ENCODE data around the gene INCENP.
A peak's percentile ranks its signal among the peaks of the same experiment; 100 is the strongest.

INCENP gene

DNA sequence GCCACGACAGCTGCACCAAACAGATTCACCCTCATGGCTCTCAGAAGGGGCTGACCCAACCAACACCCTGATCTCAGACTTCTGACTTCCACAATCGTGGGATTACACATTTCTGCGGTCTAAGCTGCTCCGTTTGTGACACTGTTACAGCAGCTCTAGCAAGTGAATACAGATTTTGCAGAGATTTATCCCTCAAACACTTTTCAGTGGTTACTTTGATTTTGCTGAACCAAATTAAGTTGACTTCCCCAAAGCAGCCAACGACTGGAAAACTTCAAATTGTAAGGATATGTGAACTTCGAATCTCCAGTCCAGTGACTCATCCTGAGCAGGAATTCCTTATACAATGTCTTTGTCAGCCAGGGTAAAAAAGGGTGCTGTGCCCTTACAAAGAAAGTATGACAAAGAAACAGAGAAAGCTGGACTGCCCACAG is 14.8 kb upstream of the INCENP start:
- H3K4me3 ChIP-seq (replicated peaks; ENCODE audit: low read depth, low read length), result no peak overlapping the region
- peak; percentile 64 for DNase-seq (ENCODE audit: low read depth)
- TF ChIP-seq, protein P1, sequence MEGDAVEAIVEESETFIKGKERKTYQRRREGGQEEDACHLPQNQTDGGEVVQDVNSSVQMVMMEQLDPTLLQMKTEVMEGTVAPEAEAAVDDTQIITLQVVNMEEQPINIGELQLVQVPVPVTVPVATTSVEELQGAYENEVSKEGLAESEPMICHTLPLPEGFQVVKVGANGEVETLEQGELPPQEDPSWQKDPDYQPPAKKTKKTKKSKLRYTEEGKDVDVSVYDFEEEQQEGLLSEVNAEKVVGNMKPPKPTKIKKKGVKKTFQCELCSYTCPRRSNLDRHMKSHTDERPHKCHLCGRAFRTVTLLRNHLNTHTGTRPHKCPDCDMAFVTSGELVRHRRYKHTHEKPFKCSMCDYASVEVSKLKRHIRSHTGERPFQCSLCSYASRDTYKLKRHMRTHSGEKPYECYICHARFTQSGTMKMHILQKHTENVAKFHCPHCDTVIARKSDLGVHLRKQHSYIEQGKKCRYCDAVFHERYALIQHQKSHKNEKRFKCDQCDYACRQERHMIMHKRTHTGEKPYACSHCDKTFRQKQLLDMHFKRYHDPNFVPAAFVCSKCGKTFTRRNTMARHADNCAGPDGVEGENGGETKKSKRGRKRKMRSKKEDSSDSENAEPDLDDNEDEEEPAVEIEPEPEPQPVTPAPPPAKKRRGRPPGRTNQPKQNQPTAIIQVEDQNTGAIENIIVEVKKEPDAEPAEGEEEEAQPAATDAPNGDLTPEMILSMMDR (IDR thresholded peaks at IDR 0.05; ENCODE audit: low read length, missing control alignments), result no peak

DNA sequence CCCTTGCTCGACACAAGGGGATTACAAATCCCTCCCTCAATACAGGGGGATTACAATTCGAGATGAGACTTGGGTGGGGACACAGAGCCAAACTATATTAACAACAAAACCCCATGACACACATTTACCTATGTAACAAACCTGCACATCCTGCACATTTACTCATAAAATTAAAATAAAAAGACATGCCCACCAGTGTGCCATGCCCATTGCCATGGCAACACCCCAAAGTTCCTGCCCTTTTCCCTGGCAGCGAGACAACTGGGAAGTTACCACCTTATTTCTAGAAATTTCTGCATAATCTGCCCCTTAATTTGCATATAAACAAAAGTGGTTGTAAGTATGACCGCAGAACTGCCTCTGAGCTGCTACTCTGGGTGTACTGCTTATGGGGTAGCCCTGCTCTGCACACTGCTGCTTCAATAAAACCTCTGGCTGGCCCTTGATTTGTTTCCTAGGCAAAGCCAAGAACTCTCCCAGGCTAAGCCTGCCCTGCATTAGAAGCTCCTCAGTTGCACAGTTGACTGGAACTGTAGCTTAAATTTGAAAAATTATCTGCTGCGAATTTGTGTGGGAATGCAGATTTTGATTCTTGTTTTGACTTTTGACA is 8.6 kb upstream of the INCENP start:
- no peak overlapping the region for H3K4me3 ChIP-seq (replicated peaks; ENCODE audit: low read depth, low read length)
- TF ChIP-seq, protein P1 (IDR thresholded peaks at IDR 0.05; ENCODE audit: low read length, missing control alignments), result no peak

DNA sequence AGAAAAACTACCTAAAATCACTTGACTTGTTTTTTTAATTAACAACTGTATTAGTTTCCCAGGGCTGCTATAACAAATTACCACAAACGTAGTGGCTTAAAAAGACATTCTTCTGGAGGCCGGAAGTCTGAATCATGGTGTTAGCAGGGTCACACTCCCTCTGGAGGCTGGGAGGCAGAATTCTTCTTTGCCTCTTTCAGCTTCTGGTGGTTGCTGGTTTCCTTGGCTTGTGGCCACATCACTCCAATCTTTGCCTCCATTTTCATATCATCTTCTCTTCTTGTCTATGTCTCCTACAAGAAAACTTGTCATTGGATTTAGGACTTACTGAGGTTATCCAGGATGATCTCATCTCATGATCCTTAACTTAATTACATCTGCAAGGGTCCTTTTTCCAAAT is 7.4 kb upstream of the INCENP start:
- no peak overlapping the region for H3K4me3 ChIP-seq (replicated peaks; ENCODE audit: low read depth, low read length)
- DNase-seq (ENCODE audit: low read depth), result no peak
- TF ChIP-seq, protein P1 (IDR thresholded peaks at IDR 0.05; ENCODE audit: low read length, missing control alignments), result no peak

More for the DNA sequence above, 8.6 kb upstream of the INCENP start:
- no peak for DNase-seq (ENCODE audit: low read depth)

DNA sequence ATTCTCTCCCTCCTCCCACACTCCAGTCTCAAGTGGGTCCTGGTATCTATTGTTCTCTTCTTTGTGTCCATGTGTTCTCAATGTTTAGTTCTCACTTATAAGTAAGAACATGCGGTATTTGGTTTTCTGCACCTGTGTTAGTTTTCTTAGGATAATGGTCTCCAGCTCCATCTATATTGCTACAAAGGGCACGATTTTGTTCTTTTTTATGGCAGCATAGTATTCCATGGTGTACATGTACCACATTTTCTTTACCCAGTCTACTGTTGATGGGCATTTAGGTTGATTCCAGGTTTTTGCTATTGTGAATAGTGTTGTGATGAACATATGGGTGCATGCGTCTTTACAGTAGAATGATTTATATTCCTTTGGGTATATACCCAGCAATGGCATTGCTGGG is 4.2 kb upstream of the INCENP start:
- TF ChIP-seq, protein P1 (IDR thresholded peaks at IDR 0.05; ENCODE audit: low read length, missing control alignments), result no peak
- no peak for DNase-seq (ENCODE audit: low read depth)
- no peak overlapping the region for H3K4me3 ChIP-seq (replicated peaks; ENCODE audit: low read depth, low read length)

DNA sequence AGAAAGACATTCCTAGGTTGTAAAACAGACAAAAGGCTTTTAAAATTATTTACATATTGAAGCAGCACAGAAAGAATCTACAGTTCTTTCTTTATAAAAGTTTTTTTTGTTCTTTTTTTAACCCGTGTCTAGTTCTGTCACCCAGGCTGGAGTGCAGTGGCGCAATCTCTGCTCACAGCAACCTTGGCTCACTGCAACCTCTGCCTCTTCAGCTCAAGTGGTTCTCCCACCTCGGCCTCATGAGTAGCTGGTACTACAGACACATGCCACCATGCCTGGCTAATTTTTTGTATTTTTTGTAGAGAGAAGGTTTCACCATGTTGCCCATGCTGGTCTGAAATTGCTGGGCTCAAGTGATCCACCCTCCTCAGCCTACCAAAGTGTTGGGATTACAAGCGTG is 3.8 kb upstream of the INCENP start:
- DNase-seq (ENCODE audit: low read depth), result no peak
- TF ChIP-seq, protein P1 (IDR thresholded peaks at IDR 0.05; ENCODE audit: low read length, missing control alignments), result no peak

DNA sequence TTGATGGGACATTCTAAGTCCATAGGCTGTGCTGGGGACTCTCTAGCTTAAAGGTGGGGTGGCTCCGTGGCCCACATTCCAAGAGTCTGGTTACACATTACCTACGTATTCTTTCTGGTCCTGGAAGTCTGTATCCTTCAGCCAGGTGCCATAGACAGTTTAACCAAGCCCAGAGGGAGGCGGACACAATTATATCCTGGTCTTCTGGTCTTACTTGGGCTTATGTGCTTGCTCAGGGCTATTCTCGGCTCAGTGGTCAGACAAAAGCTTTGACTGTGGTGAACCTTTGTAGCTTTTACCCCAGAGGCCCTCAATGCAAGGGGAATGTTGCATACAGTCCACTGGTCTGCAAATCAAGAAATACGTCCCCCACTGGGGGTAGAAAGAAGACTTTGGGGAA is 3.4 kb upstream of the INCENP start:
- DNase-seq (ENCODE audit: low read depth), result no peak
- no peak overlapping the region for H3K4me3 ChIP-seq (replicated peaks; ENCODE audit: low read depth, low read length)
- TF ChIP-seq, protein P1 (IDR thresholded peaks at IDR 0.05; ENCODE audit: low read length, missing control alignments), result no peak

More for the DNA sequence above, 3.8 kb upstream of the INCENP start:
- H3K4me3 ChIP-seq (replicated peaks; ENCODE audit: low read depth, low read length), result no peak overlapping the region

DNA sequence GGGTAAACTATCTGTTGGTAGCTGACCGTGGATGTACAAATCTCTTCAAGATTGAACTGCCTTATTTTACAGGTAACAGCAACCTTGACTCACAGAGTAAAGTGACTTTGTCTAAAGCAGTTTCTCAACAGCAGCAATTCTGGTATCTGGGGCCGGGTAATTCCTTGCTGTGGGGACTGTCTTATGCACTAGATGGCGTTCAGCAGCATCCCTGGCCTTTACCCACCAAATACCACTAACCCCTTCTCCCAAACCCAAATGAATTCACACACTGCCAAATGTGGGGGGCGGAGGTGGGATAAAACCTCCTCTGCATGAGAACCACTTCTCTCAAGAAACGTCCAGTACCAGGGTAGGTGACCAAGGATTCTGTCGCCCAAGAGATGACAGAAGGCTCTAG is 1.7 kb upstream of the INCENP start:
- H3K4me3 ChIP-seq (replicated peaks; ENCODE audit: low read depth, low read length), result no peak overlapping the region
- peak; percentile 22 for DNase-seq (ENCODE audit: low read depth)
- TF ChIP-seq, protein P1 (IDR thresholded peaks at IDR 0.05; ENCODE audit: low read length, missing control alignments), result peak; percentile 34
